ENCODE results near the gene RUNX1. TPM values are rescaled to one million over a fixed set of nuclear protein-coding genes. Genes with fewer than 3 reads are reported as not detected.
A peak's percentile ranks its signal among the peaks of the same experiment; 100 is the strongest.

The RUNX1 gene
- total and polyA plus RNA-seq, 5 experiments from 2014 or later = 13.1 to 69.0 (median 22.6) TPM

GRCh38 chr21:34795548-34796180, 253.4 kb downstream of the RUNX1 start:
- Mint-ChIP-seq H3K27ac (peak overlapping the region in 6 of 10 donors; percentile 22 to 60 (median 42)), H3K36me3 (peaks cover 12 to 84% (median 37%) of the 10 kb centered on the region in 3 donors), H3K27me3 (no peaks in the 10 kb centered on the region)

DNA sequence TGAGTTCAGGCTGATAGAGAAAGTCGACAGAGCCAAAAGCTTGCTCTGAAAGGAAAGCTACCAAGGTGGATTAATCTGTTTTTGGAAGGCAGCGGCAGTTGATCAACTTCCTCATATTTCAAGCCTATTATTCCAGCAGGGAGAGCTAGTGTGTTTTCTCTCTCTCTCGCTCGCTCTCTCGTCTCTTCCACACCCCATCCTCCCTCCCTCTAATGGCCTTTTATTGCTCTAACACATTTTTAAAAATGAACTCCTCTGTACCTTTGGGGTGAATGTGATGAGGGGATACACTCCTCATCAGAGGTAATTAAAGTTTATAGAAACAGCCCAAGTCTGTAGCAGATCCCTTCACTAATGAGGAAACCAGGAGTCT, 253.9 kb downstream of the RUNX1 start:
- peak overlapping the region in 7 of 10 donors; percentile 27 to 60 (median 47) for H3K27ac Mint-ChIP-seq
- peak overlapping the region in 1 of 10 donors; percentile 4 for H3K4me3 Mint-ChIP-seq
- POLR2A ChIA-PET = no interaction called here
- ATAC-seq (no peak), DNase-seq (no peak)
- peaks cover 12 to 84% (median 37%) of the 10 kb centered on the region in 3 donors for H3K36me3 Mint-ChIP-seq
- H3K27me3 Mint-ChIP-seq = no peaks in the 10 kb centered on the region
- H3K4me1 Mint-ChIP-seq = peaks cover 0 to 3% (median 0%) of the 10 kb centered on the region in 4 donors
- H3K9me3 Mint-ChIP-seq = no peaks in the 10 kb centered on the region

More at GRCh38 chr21:34795548-34796180, 253.4 kb downstream of the RUNX1 start:
- Mint-ChIP-seq H3K9me3 (no peaks in the 10 kb centered on the region), H3K4me1 (peaks cover 0 to 3% (median 0%) of the 10 kb centered on the region in 4 donors), H3K4me3 (peak overlapping the region in 1 of 10 donors; percentile 4)
- POLR2A ChIA-PET = no interaction called here
- no peak for DNase-seq
- no peak for ATAC-seq

GRCh38 chr21:34794686-34795085, 254.4 kb downstream of the RUNX1 start:
- POLR2A ChIA-PET = no interaction called here
- peaks cover 12 to 80% (median 37%) of the 10 kb centered on the region in 3 donors for H3K36me3 Mint-ChIP-seq
- no peaks in the 10 kb centered on the region for H3K9me3 Mint-ChIP-seq
- H3K4me3 Mint-ChIP-seq = no peak overlapping the region
- DNase-seq (no peak), ATAC-seq (no peak)
- peaks cover 0 to 3% (median 0%) of the 10 kb centered on the region in 4 donors for H3K4me1 Mint-ChIP-seq
- H3K27me3 Mint-ChIP-seq = no peaks in the 10 kb centered on the region
- H3K27ac Mint-ChIP-seq = peak overlapping the region in 9 of 10 donors; percentile 25 to 60 (median 43)

DNA sequence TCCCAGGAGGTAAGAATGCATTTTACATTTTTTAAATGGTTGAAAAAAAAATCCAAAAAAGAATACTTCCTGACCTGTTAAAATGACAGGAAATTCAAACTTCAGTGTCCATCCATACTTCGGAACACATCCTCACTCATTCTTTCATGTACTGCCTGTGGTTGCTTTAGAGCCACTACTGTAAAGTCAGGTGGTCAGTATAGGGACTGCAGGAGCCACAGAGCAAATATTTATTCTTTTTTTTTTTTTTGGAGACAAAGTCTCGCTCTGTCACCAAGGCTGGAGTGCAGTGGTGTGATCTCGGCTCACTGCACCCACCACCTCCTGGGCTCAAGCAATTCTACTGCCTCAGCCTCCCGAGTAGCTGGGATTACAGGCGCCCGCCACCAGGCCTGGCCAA, 255.6 kb downstream of the RUNX1 start:
- POLR2A ChIA-PET = no interaction called here

DNA sequence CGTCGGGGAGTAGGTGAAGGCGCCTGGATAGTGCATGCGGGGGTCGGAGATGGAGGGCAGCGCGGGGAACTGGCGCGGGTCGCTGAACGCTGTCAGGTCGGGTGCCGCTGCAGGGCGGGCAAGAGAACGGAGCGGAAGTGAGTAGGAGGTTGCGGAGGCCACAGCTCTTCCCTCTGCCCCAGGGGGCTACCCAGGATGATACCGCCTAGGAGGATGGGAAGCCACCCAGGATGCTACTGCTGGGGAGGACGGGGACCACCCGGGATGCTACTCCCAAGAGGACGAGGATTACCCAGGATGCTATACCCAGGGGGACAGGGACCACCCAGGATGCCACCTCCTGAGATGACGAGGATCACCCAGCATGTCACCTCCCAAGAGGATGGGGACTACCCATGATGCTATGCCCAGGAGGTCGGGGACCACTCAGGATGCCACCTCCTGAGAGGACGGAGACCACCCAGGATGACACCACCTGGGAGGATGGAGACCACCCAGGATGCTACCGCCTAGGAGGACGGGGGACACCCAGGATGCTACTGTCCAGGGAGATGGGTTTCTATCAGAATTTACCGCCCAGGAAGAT, 256.5 kb downstream of the RUNX1 start:
- Mint-ChIP-seq H3K9me3 (no peaks in the 10 kb centered on the region), H3K27me3 (no peaks in the 10 kb centered on the region), H3K36me3 (peaks cover 12 to 72% (median 22%) of the 10 kb centered on the region in 3 donors), H3K27ac (peak overlapping the region in 3 of 10 donors; percentile 9 to 75 (median 55)), H3K4me3 (no peak overlapping the region), H3K4me1 (peaks cover 0 to 3% (median 1%) of the 10 kb centered on the region in 4 donors)
- POLR2A ChIA-PET = no interaction called here
- ATAC-seq (no peak), DNase-seq (no peak)

More for the DNA sequence above, 255.6 kb downstream of the RUNX1 start:
- Mint-ChIP-seq H3K27ac (no peak overlapping the region), H3K4me3 (no peak overlapping the region), H3K36me3 (peaks cover 12 to 80% (median 28%) of the 10 kb centered on the region in 3 donors), H3K4me1 (peaks cover 0 to 6% (median 2%) of the 10 kb centered on the region in 4 donors), H3K9me3 (no peaks in the 10 kb centered on the region), H3K27me3 (no peaks in the 10 kb centered on the region)
- ATAC-seq = no peak
- DNase-seq = no peak

- Mint-ChIP-seq H3K36me3 (peaks cover 7 to 65% (median 19%) of the 10 kb centered on the region in 3 donors), H3K27me3 (no peaks in the 10 kb centered on the region), H3K4me1 (peaks cover 0 to 3% (median 1%) of the 10 kb centered on the region in 4 donors)
Observed at GRCh38 chr21:34791776-34792503, 257.2 kb downstream of the RUNX1 start.

DNA sequence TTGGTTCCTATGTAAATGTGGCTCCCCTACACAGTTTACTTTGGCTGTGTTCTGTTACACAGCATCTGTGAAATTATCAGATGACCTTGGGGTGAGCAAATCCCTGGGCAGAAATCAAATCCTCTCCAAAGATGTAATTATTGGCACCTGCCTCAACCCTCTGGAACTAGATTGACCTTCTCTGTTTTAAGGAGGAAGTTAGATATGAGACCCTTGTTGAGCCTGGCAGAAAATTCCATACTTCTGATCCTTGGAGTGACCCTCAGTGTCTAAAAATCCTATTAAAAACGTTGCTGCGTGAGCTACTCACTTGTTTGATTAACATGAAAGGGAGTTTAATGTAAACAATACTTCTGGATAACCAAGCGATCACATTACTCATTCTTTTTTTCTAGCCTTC, 258.3 kb downstream of the RUNX1 start:
- peak overlapping the region in 2 of 10 donors; percentile 11 to 41 for H3K27ac Mint-ChIP-seq
- POLR2A ChIA-PET = no interaction called here
- H3K4me1 Mint-ChIP-seq = peaks cover 0 to 6% (median 1%) of the 10 kb centered on the region in 4 donors
- ATAC-seq (no peak), DNase-seq (no peak)
- H3K9me3 Mint-ChIP-seq = no peaks in the 10 kb centered on the region
- no peaks in the 10 kb centered on the region for H3K27me3 Mint-ChIP-seq
- no peak overlapping the region for H3K4me3 Mint-ChIP-seq
- H3K36me3 Mint-ChIP-seq = peaks cover 7 to 54% (median 19%) of the 10 kb centered on the region in 3 donors

More at GRCh38 chr21:34791776-34792503, 257.2 kb downstream of the RUNX1 start:
- Mint-ChIP-seq H3K27ac (peak overlapping the region in 1 of 10 donors; percentile 55), H3K9me3 (no peaks in the 10 kb centered on the region), H3K4me3 (no peak overlapping the region)
- no peak for DNase-seq
- POLR2A ChIA-PET = no interaction called here
- ATAC-seq = no peak

GRCh38 chr21:34790341-34790740, 258.8 kb downstream of the RUNX1 start:
- H3K4me1 Mint-ChIP-seq = peaks cover 0 to 6% (median 1%) of the 10 kb centered on the region in 4 donors
- H3K4me3 Mint-ChIP-seq = no peak overlapping the region
- DNase-seq = no peak
- peaks cover 7 to 49% (median 18%) of the 10 kb centered on the region in 3 donors for H3K36me3 Mint-ChIP-seq
- no peaks in the 10 kb centered on the region for H3K9me3 Mint-ChIP-seq
- no peak for ATAC-seq
- H3K27me3 Mint-ChIP-seq = no peaks in the 10 kb centered on the region
- no peak overlapping the region for H3K27ac Mint-ChIP-seq
- POLR2A ChIA-PET = no interaction called here

DNA sequence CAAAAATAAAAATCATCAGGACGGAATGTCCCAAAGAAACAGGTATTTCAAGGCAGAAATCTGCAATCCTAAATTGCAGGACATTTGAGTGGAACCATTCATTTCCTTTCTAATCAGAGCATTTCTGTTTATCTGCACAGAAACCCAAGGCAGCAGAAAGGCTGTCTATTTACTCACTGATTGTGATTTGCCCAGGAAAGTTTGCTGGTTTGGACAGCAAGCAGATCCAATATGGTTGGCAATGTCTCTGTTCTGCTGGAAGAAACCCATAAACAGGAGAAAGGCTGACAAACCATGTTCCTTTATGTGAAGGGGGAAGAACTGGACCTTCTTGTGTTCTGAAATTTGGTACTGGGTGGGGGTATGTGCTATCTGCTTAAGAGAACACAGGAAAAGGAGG, 260.2 kb downstream of the RUNX1 start:
- Mint-ChIP-seq H3K27me3 (no peaks in the 10 kb centered on the region), H3K4me1 (peaks cover 0 to 6% (median 1%) of the 10 kb centered on the region in 4 donors), H3K36me3 (peaks cover 0 to 37% (median 7%) of the 10 kb centered on the region in 3 donors), H3K9me3 (no peaks in the 10 kb centered on the region), H3K4me3 (no peak overlapping the region), H3K27ac (peak overlapping the region in 9 of 10 donors; percentile 3 to 83 (median 36))
- POLR2A ChIA-PET = no interaction called here
- ATAC-seq (no peak), DNase-seq (no peak)

DNA sequence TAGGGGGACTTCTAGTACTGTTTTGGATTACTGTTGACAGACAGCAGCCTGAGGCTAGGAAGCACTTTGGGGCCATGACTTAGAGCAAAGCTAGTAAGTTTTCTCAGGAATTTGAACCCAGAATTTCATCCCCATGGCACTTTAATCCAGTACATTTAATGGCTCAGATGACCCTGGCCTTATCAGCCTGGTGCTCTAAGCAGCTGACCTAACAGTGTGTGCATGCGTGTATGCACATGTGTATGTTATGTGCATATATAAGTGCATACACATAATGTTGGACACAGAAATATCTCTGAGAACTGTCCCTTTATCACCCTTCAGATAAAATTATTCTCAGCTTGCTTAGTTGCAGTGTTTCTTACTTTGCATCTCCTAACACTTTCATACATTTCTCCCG, 265.3 kb downstream of the RUNX1 start:
- peak overlapping the region in 1 of 10 donors; percentile 13 for H3K27ac Mint-ChIP-seq

DNA sequence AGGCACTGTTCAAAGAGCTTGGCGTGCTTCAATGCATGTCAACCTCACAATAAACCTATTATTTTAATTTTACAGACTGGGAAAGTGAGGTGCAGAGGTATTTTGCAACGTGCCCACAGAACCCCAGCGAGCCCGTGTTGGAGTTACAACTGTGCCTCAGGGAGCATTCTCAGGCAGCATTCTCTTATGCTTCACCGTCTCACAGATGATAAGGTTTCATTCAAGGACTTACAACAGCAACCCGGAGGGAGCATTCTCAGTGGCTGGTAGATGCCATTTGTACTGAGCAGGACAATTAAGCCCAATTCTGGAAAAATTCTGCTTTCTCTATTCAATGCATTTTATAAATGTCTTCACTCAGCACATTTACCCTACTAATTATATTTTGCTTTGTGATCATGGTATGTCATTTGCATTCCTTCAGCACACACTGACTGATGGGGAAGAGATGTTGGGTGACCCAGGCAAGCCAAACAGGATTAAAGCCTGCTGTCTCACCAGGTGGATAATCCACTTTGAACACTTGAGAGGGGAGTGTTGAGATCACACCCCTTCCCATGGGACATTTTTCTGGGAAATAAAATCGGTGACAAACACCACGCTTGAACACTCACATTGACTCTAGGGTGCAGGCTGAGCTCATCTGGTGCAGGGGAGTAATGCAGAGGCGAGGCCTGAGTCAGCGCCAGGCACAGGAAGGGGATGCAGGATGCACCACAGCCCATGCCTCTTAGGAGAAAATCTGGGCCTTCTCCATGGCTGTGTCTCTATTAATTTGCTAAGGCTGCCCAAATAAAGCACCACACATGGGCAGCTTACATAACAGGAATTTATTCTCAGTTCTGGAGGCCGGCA, 266.4 kb downstream of the RUNX1 start:
- peaks cover 0 to 3% (median 0%) of the 10 kb centered on the region in 4 donors for H3K4me1 Mint-ChIP-seq
- H3K36me3 Mint-ChIP-seq = peaks cover 0 to 7% (median 0%) of the 10 kb centered on the region in 3 donors
- ATAC-seq (no peak), DNase-seq (no peak)
- peaks cover 0 to 9% (median 2%) of the 10 kb centered on the region in 9 donors for H3K9me3 Mint-ChIP-seq
- no peak overlapping the region for H3K4me3 Mint-ChIP-seq
- POLR2A ChIA-PET = no interaction called here
- H3K27ac Mint-ChIP-seq = no peak overlapping the region
- H3K27me3 Mint-ChIP-seq = peaks cover 0 to 9% (median 2%) of the 10 kb centered on the region in 5 donors

More for the DNA sequence above, 265.3 kb downstream of the RUNX1 start:
- DNase-seq = no peak
- H3K4me1 Mint-ChIP-seq = peaks cover 0 to 3% (median 0%) of the 10 kb centered on the region in 4 donors
- peaks cover 0 to 7% (median 4%) of the 10 kb centered on the region in 3 donors for H3K36me3 Mint-ChIP-seq
- H3K4me3 Mint-ChIP-seq = no peak overlapping the region
- peaks cover 0 to 9% (median 2%) of the 10 kb centered on the region in 9 donors for H3K9me3 Mint-ChIP-seq
- ATAC-seq = no peak
- H3K27me3 Mint-ChIP-seq = peaks cover 0 to 5% (median 0%) of the 10 kb centered on the region in 5 donors
- POLR2A ChIA-PET = no interaction called here

DNA sequence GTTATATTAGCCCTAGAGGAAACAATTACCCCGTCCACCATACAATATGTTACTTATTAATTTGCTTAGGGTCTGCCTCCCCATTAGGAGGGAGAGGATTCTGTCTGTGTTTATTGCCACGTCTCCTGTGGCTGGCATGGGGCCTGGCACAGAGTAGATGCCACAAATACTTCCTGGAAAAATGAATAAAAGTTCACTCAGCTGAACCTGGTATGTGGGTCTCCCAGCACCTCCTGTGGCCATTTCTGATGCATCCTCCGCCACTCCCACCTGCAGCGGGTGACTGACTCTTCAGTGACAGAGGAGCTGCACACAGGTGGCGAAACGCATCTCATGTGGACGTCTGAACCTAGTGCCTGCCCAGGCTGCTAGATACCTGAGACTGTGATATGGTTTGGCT, 267.6 kb downstream of the RUNX1 start:
- no peak for ATAC-seq
- Mint-ChIP-seq H3K27me3 (peaks cover 0 to 17% (median 5%) of the 10 kb centered on the region in 5 donors), H3K4me3 (no peak overlapping the region), H3K36me3 (peaks cover 0 to 7% (median 0%) of the 10 kb centered on the region in 3 donors), H3K9me3 (peaks cover 0 to 9% (median 2%) of the 10 kb centered on the region in 9 donors), H3K4me1 (no peaks in the 10 kb centered on the region), H3K27ac (no peak overlapping the region)
- DNase-seq = no peak
- POLR2A ChIA-PET = no interaction called here

Measured in naive thymus-derived CD8-positive, alpha-beta T cell (primary cell).